Motor neuron (in vitro differentiated cells): Measurements from ENCODE around the gene NR2F1-AS1. TPM values are rescaled to one million over a fixed set of nuclear protein-coding genes. Genes with fewer than 3 reads are reported as not detected.
A peak's percentile ranks its signal among the peaks of the same experiment; 100 is the strongest.

Experiments
- ATAC-seq, 8 experiments: fragments of 200-7000 bp; cut with Tn5 transposase; replicated peaks in 6 of 8; 2 replicates each; pipeline ENCODE4 v1.8.0; 2021; ENCODE audit warnings: mild to moderate bottlenecking in 8 of 8, moderate library complexity in 8 of 8
- H3K27ac ChIP-seq, 2 donors: fragments of 250-450 bp; sonication (Bioruptor Pico); 2 replicates each; pipeline ENCODE4 v1.9.0; 2021; ENCODE audit warnings: antibody characterized with exemption in 2 of 2, mild to moderate bottlenecking in 2 of 2, moderate library complexity in 1 of 2
- H3K4me1 ChIP-seq, 2 donors: fragments of 250-450 bp; sonication (Bioruptor Pico); replicated peaks in 1 of 2; 2 replicates each; pipeline ENCODE4 v1.6.1; 2021; ENCODE audit warnings: antibody characterized with exemption in 2 of 2, mild to moderate bottlenecking in 2 of 2, moderate library complexity in 1 of 2
- H3K4me3 ChIP-seq, 5 donors: fragments of 250-450 bp; sonication (Bioruptor Pico); 2 replicates each; pipeline ENCODE4 v1.9.0; 2021; ENCODE audit warnings: antibody characterized with exemption in 5 of 5, mild to moderate bottlenecking in 5 of 5, moderate library complexity in 4 of 5
- WGBS, 10 experiments: fragments of 450-650 bp; shearing (Covaris generic); methylation state at CpG; one replicate each; pipeline ENCODE4 v1.0.0; 2022; 5-methylcytosine and 5-hydroxymethylcytosine counted together
- in situ Hi-C, 9 experiments: fragments of 400-800 bp; cut with MboI; loops; one replicate each; pipeline ENCODE4 v1.15.0; 2021; ENCODE audit warnings: low sequenced_read_pairs in 9 of 9, low pct_unique_long_range_greater_than_20kb in 2 of 9; ENCODE audit not compliant: unreplicated experiment in 9 of 9
- total RNA-seq, 8 experiments: library from RNA; unstranded; fragments of 300-600 nt; gene quantifications; 2 replicates each; pipeline versions ENCODE4 v1.2.3 to v1.2.4, GENCODE V29; 2022

The NR2F1-AS1 gene
- total RNA-seq, 8 experiments from 2014 or later, result 2.7 to 62.0 (median 51.1) TPM

- ATAC-seq, result no peak
- in situ Hi-C loops, result loop anchor here in 8 of 9 experiments (25.0 kb wide), 7 partner anchors 302 to 1302 kb away; no protein-coding TSS in a partner anchor
- H3K27ac ChIP-seq, result peak overlapping the region; percentile 93 to 95
- H3K4me1 ChIP-seq, result peaks cover 2 to 3% of the 10 kb centered on the region in 2 donors
- peak overlapping the region; percentile 80 to 94 (median 88) for H3K4me3 ChIP-seq
- WGBS, 10 experiments, result 4% methylated on average over 5 of the region's 70 CpGs; no CpG with 5 or more reads in 9 of the 10 experiments
These were observed 4.2 kb upstream of the NR2F1-AS1 start for GRCh38 chr5:93585041-93585766.

- Histone ChIP-seq H3K27ac (peak overlapping the region; percentile 93 to 95), H3K4me1 (no peaks in the 10 kb centered on the region), H3K4me3 (peak overlapping the region; percentile 80 to 94 (median 88))
- ATAC-seq, result no peak
- no CpG with 5 or more reads among the region's 48 CpGs for WGBS, 10 experiments
- in situ Hi-C loops, result loop anchor here in 8 of 9 experiments (25.0 kb wide), 7 partner anchors 303 to 1303 kb away; no protein-coding TSS in a partner anchor
These were observed 3.6 kb upstream of the NR2F1-AS1 start for GRCh38 chr5:93584596-93585040.

GRCh38 chr5:93583768-93584595 is 3.0 kb upstream of the NR2F1-AS1 start:
- Histone ChIP-seq H3K27ac (peak overlapping the region; percentile 93 to 95), H3K4me3 (peak overlapping the region; percentile 80 to 94 (median 88)), H3K4me1 (peaks cover 0 to under 1% of the 10 kb centered on the region in 2 donors)
- WGBS, 10 experiments, result 0 to 4% (median 0%) methylated on average over 8 to 24 of the region's 110 CpGs
- in situ Hi-C loops, result loop anchor here in 8 of 9 experiments (25.0 kb wide), 7 partner anchors 303 to 1303 kb away; no protein-coding TSS in a partner anchor
- peak; percentile 2 to 22 (median 13) for ATAC-seq

- Histone ChIP-seq H3K4me3 (peak overlapping the region; percentile 80 to 94 (median 88)), H3K4me1 (peaks cover 1 to 6% of the 10 kb centered on the region in 2 donors), H3K27ac (peak overlapping the region; percentile 93 to 95)
- no peak for ATAC-seq
- in situ Hi-C loops, result loop anchor here in 8 of 9 experiments (25.0 kb wide), 7 partner anchors 304 to 1304 kb away; no protein-coding TSS in a partner anchor
- WGBS, 10 experiments, result 0 to 1% (median 0%) methylated on average over 2 to 4 of the region's 4 CpGs
These were observed 2.4 kb upstream of the NR2F1-AS1 start for GRCh38 chr5:93583439-93583767.

- in situ Hi-C loops, result loop anchor here in 8 of 9 experiments (25.0 kb wide), 7 partner anchors 304 to 1304 kb away; no protein-coding TSS in a partner anchor
- ATAC-seq, result peak in 7 of 8 experiments; percentile 1 to 75 (median 66)
- WGBS, 10 experiments, result 0 to 10% (median 0%) methylated on average over 1 to 9 of the region's 21 CpGs; no CpG with 5 or more reads in 3 of the 10 experiments
- H3K4me1 ChIP-seq, result peaks cover 7 to 12% of the 10 kb centered on the region in 2 donors
- peak within 1 kb of the TSS; percentile 80 to 94 (median 88) for H3K4me3 ChIP-seq
- H3K27ac ChIP-seq, result peak within 1 kb of the TSS; percentile 93 to 95
These were observed 1.8 kb upstream of the NR2F1-AS1 start, which contains the start of gene NR2F1 for GRCh38 chr5:93582677-93583438. Gene NR2F1 (plus strand): TSS chr5:93583222. CDS start chr5:93585024, 1,802 bp downstream.

GRCh38 chr5:93582167-93582462 is 1.1 kb upstream of the NR2F1-AS1 start:
- 0 to 6% (median 0%) methylated on average over 1 to 2 of the region's 2 CpGs for WGBS, 10 experiments
- in situ Hi-C loops, result loop anchor here in 8 of 9 experiments (25.0 kb wide), 7 partner anchors 305 to 1305 kb away; no protein-coding TSS in a partner anchor

GRCh38 chr5:93580063-93580926 is 724 bp downstream of the NR2F1-AS1 start:
- in situ Hi-C loops, result loop anchor here in 8 of 9 experiments (25.0 kb wide), 7 partner anchors 307 to 1307 kb away; no protein-coding TSS in a partner anchor
- 0 to 20% (median 1%) methylated on average over 3 to 32 of the region's 73 CpGs; no CpG with 5 or more reads in 3 of the 10 experiments for WGBS, 10 experiments
- Histone ChIP-seq H3K4me1 (peaks cover 32 to 36% of the 10 kb centered on the region in 2 donors), H3K4me3 (peak overlapping the region; percentile 48 to 88 (median 67)), H3K27ac (peak overlapping the region; percentile 89 to 95)
- ATAC-seq, result peak; percentile 0 to 45 (median 2)

More at GRCh38 chr5:93582167-93582462, 1.1 kb upstream of the NR2F1-AS1 start:
- Histone ChIP-seq H3K27ac (peak overlapping the region; percentile 7 to 55), H3K4me1 (peaks cover 14 to 19% of the 10 kb centered on the region in 2 donors), H3K4me3 (peak overlapping the region; percentile 80 to 94 (median 88))
- ATAC-seq, result no peak

GRCh38 chr5:93579692-93580062 is 1.3 kb downstream of the NR2F1-AS1 start:
- in situ Hi-C loops, result loop anchor here in 8 of 9 experiments (10.0 to 25.0 kb wide), 8 partner anchors 308 to 1308 kb away; no protein-coding TSS in a partner anchor
- peak overlapping the region; percentile 48 to 88 (median 67) for H3K4me3 ChIP-seq
- H3K27ac ChIP-seq, result peak overlapping the region; percentile 89 to 95
- peaks cover 38 to 43% of the 10 kb centered on the region in 2 donors for H3K4me1 ChIP-seq
- no CpG with 5 or more reads among the region's 32 CpGs for WGBS, 10 experiments
- ATAC-seq, result peak in 5 of 8 experiments; percentile 2 to 23 (median 10)

GRCh38 chr5:93578813-93579691 is 2.0 kb downstream of the NR2F1-AS1 start:
- WGBS, 10 experiments, result 0 to 80% (median 7%) methylated on average over 1 to 10 of the region's 49 CpGs; no CpG with 5 or more reads in 1 of the 10 experiments
- Histone ChIP-seq H3K27ac (peak overlapping the region; percentile 89 to 95), H3K4me3 (peak overlapping the region; percentile 48 to 88 (median 67)), H3K4me1 (peaks cover 45 to 49% of the 10 kb centered on the region in 2 donors)
- in situ Hi-C loops, result loop anchor here in 8 of 9 experiments (10.0 to 25.0 kb wide), 8 partner anchors 308 to 1308 kb away; no protein-coding TSS in a partner anchor
- peak in 5 of 8 experiments; percentile 1 to 6 (median 3) for ATAC-seq
